ENCODE data around the gene DPYD.
A peak's percentile ranks its signal among the peaks of the same experiment; 100 is the strongest.

DPYD gene

GRCh38 chr1:97845805-97846204, 75.0 kb downstream of the DPYD start:
- H3K4me3 ChIP-seq: no peak overlapping the region
- in situ Hi-C loops (cut with MboI; ENCODE audit: low sequenced_read_pairs): no loop called here

GRCh38 chr1:97844552-97845089, 76.2 kb downstream of the DPYD start:
- Histone ChIP-seq H3K9me3 (no peaks in the 10 kb centered on the region), H3K4me1 (no peaks in the 10 kb centered on the region), H3K27me3 (ENCODE audit: low read depth) (no peaks in the 10 kb centered on the region), H3K4me3 (no peak overlapping the region), H3K36me3 (replicated peaks) (no peaks in the 10 kb centered on the region)
- in situ Hi-C loops (cut with MboI; ENCODE audit: low sequenced_read_pairs): no loop called here
- no peak for DNase-seq (ENCODE audit: low spot score in 2 of 2)

More at GRCh38 chr1:97845805-97846204, 75.0 kb downstream of the DPYD start:
- Histone ChIP-seq H3K4me1 (no peaks in the 10 kb centered on the region), H3K9me3 (no peaks in the 10 kb centered on the region), H3K27me3 (ENCODE audit: low read depth) (no peaks in the 10 kb centered on the region), H3K36me3 (replicated peaks) (no peaks in the 10 kb centered on the region)
- no peak for DNase-seq (ENCODE audit: low spot score in 2 of 2)

- H3K9me3 ChIP-seq: no peaks in the 10 kb centered on the region
Observed at GRCh38 chr1:97841338-97841737, 79.5 kb downstream of the DPYD start.

GRCh38 chr1:97837161-97837560, 83.7 kb downstream of the DPYD start:
- Histone ChIP-seq H3K27me3 (ENCODE audit: low read depth) (no peaks in the 10 kb centered on the region), H3K9me3 (no peaks in the 10 kb centered on the region), H3K4me1 (no peaks in the 10 kb centered on the region), H3K4me3 (no peak overlapping the region), H3K36me3 (replicated peaks) (no peaks in the 10 kb centered on the region)
- DNase-seq (ENCODE audit: low spot score in 2 of 2): no peak
- in situ Hi-C loops (cut with MboI; ENCODE audit: low sequenced_read_pairs): no loop called here

More at GRCh38 chr1:97841338-97841737, 79.5 kb downstream of the DPYD start:
- no peaks in the 10 kb centered on the region for H3K27me3 ChIP-seq (ENCODE audit: low read depth)
- in situ Hi-C loops (cut with MboI; ENCODE audit: low sequenced_read_pairs): no loop called here
- DNase-seq (ENCODE audit: low spot score in 2 of 2): no peak
- no peaks in the 10 kb centered on the region for H3K4me1 ChIP-seq
- H3K36me3 ChIP-seq (replicated peaks): no peaks in the 10 kb centered on the region
- no peak overlapping the region for H3K4me3 ChIP-seq

- no peaks in the 10 kb centered on the region for H3K36me3 ChIP-seq (replicated peaks)
- H3K4me3 ChIP-seq: no peak overlapping the region
- H3K27me3 ChIP-seq (ENCODE audit: low read depth): no peaks in the 10 kb centered on the region
- DNase-seq (ENCODE audit: low spot score in 2 of 2): no peak
- H3K4me1 ChIP-seq: no peaks in the 10 kb centered on the region
- in situ Hi-C loops (cut with MboI; ENCODE audit: low sequenced_read_pairs): no loop called here
- no peaks in the 10 kb centered on the region for H3K9me3 ChIP-seq
Observed at GRCh38 chr1:97834899-97835298, 85.9 kb downstream of the DPYD start.

- Histone ChIP-seq H3K4me3 (no peak overlapping the region), H3K36me3 (replicated peaks) (no peaks in the 10 kb centered on the region), H3K9me3 (no peaks in the 10 kb centered on the region), H3K27me3 (ENCODE audit: low read depth) (no peaks in the 10 kb centered on the region), H3K4me1 (no peaks in the 10 kb centered on the region)
- DNase-seq (ENCODE audit: low spot score in 2 of 2): no peak
- in situ Hi-C loops (cut with MboI; ENCODE audit: low sequenced_read_pairs): no loop called here
Observed at GRCh38 chr1:97833881-97834280, 87.0 kb downstream of the DPYD start.

- DNase-seq (ENCODE audit: low spot score in 2 of 2): no peak
Observed at GRCh38 chr1:97832481-97832880, 88.4 kb downstream of the DPYD start.

GRCh38 chr1:97827887-97828286, 92.9 kb downstream of the DPYD start:
- no peak for DNase-seq (ENCODE audit: low spot score in 2 of 2)
- in situ Hi-C loops (cut with MboI; ENCODE audit: low sequenced_read_pairs): no loop called here
- H3K36me3 ChIP-seq (replicated peaks): no peaks in the 10 kb centered on the region

More at GRCh38 chr1:97832481-97832880, 88.4 kb downstream of the DPYD start:
- Histone ChIP-seq H3K36me3 (replicated peaks) (no peaks in the 10 kb centered on the region), H3K4me1 (no peaks in the 10 kb centered on the region), H3K27me3 (ENCODE audit: low read depth) (no peaks in the 10 kb centered on the region), H3K4me3 (no peak overlapping the region), H3K9me3 (no peaks in the 10 kb centered on the region)
- in situ Hi-C loops (cut with MboI; ENCODE audit: low sequenced_read_pairs): no loop called here

GRCh38 chr1:97826820-97827219, 94.0 kb downstream of the DPYD start:
- H3K9me3 ChIP-seq: no peaks in the 10 kb centered on the region
- H3K4me1 ChIP-seq: no peaks in the 10 kb centered on the region
- no peaks in the 10 kb centered on the region for H3K36me3 ChIP-seq (replicated peaks)
- DNase-seq (ENCODE audit: low spot score in 2 of 2): no peak
- no peak overlapping the region for H3K4me3 ChIP-seq
- peaks cover 3% of the 10 kb centered on the region for H3K27me3 ChIP-seq (ENCODE audit: low read depth)
- in situ Hi-C loops (cut with MboI; ENCODE audit: low sequenced_read_pairs): no loop called here

More at GRCh38 chr1:97827887-97828286, 92.9 kb downstream of the DPYD start:
- H3K4me1 ChIP-seq: no peaks in the 10 kb centered on the region
- peaks cover 3% of the 10 kb centered on the region for H3K27me3 ChIP-seq (ENCODE audit: low read depth)
- no peak overlapping the region for H3K4me3 ChIP-seq
- H3K9me3 ChIP-seq: no peaks in the 10 kb centered on the region

- H3K4me3 ChIP-seq: no peak overlapping the region
- H3K36me3 ChIP-seq (replicated peaks): no peaks in the 10 kb centered on the region
- H3K27me3 ChIP-seq (ENCODE audit: low read depth): peaks cover 3% of the 10 kb centered on the region
- in situ Hi-C loops (cut with MboI; ENCODE audit: low sequenced_read_pairs): no loop called here
- DNase-seq (ENCODE audit: low spot score in 2 of 2): no peak
- H3K9me3 ChIP-seq: no peaks in the 10 kb centered on the region
- no peaks in the 10 kb centered on the region for H3K4me1 ChIP-seq
Observed at GRCh38 chr1:97824624-97825023, 96.2 kb downstream of the DPYD start.

- peaks cover 3% of the 10 kb centered on the region for H3K27me3 ChIP-seq (ENCODE audit: low read depth)
- no peaks in the 10 kb centered on the region for H3K9me3 ChIP-seq
- H3K36me3 ChIP-seq (replicated peaks): no peaks in the 10 kb centered on the region
- in situ Hi-C loops (cut with MboI; ENCODE audit: low sequenced_read_pairs): no loop called here
- no peak overlapping the region for H3K4me3 ChIP-seq
- no peak for DNase-seq (ENCODE audit: low spot score in 2 of 2)
- H3K4me1 ChIP-seq: no peaks in the 10 kb centered on the region
Observed at GRCh38 chr1:97824200-97824599, 96.6 kb downstream of the DPYD start.

- H3K4me1 ChIP-seq: no peaks in the 10 kb centered on the region
- H3K9me3 ChIP-seq: no peaks in the 10 kb centered on the region
- DNase-seq (ENCODE audit: low spot score in 2 of 2): peak in 1 of 2 experiments; percentile 6
- in situ Hi-C loops (cut with MboI; ENCODE audit: low sequenced_read_pairs): no loop called here
- peaks cover 3% of the 10 kb centered on the region for H3K27me3 ChIP-seq (ENCODE audit: low read depth)
- no peak overlapping the region for H3K4me3 ChIP-seq
- no peaks in the 10 kb centered on the region for H3K36me3 ChIP-seq (replicated peaks)
Observed at GRCh38 chr1:97820470-97821188, 100.2 kb downstream of the DPYD start.

GRCh38 chr1:97816927-97817326, 103.9 kb downstream of the DPYD start:
- Histone ChIP-seq H3K4me1 (no peaks in the 10 kb centered on the region), H3K36me3 (replicated peaks) (no peaks in the 10 kb centered on the region), H3K9me3 (no peaks in the 10 kb centered on the region), H3K4me3 (no peak overlapping the region), H3K27me3 (ENCODE audit: low read depth) (no peaks in the 10 kb centered on the region; the same call in 1 of the 2 replicates)
- in situ Hi-C loops (cut with MboI; ENCODE audit: low sequenced_read_pairs): no loop called here
- no peak for DNase-seq (ENCODE audit: low spot score in 2 of 2)

GRCh38 chr1:97814804-97815203, 106.0 kb downstream of the DPYD start:
- no peak for DNase-seq (ENCODE audit: low spot score in 2 of 2)
- Histone ChIP-seq H3K9me3 (no peaks in the 10 kb centered on the region), H3K27me3 (ENCODE audit: low read depth) (no peaks in the 10 kb centered on the region; the same call in 1 of the 2 replicates), H3K4me3 (no peak overlapping the region), H3K4me1 (no peaks in the 10 kb centered on the region), H3K36me3 (replicated peaks) (no peaks in the 10 kb centered on the region)
- in situ Hi-C loops (cut with MboI; ENCODE audit: low sequenced_read_pairs): no loop called here
